Aorta (tissue), 5 donors: Measurements from ENCODE around the gene PABPC1L. TPM values are rescaled to one million over a fixed set of nuclear protein-coding genes. Genes with fewer than 3 reads are reported as not detected.

Experiments used
- ATAC-seq: fragments of 200-7000 bp; cut with Tn5 transposase; one replicate; pipeline ENCODE4 v1.9.1; 2022; ENCODE audit warnings: moderate library complexity; ENCODE audit not compliant: low FRiP score
- DNase-seq, 2 donors: peaks; one replicate each; pipeline ENCODE4 v3.0.0-alpha.2; 2020
- H3K27ac ChIP-seq, 2 donors: one replicate each; pipeline ENCODE4 v1.5.1; 2013; ENCODE audit warnings: low read length in 2 of 2, mild to moderate bottlenecking in 2 of 2, moderate library complexity in 2 of 2, control low read depth in 1 of 2, inconsistent platforms in 1 of 2, low read depth in 1 of 2
- H3K27me3 ChIP-seq, 2 donors: one replicate each; pipeline ENCODE4 v1.6.1; 2013; ENCODE audit warnings: control low read depth in 1 of 2, low read length in 1 of 2, mild to moderate bottlenecking in 1 of 2, moderate library complexity in 1 of 2; ENCODE audit not compliant: insufficient read depth in 2 of 2, control insufficient read depth in 1 of 2
- H3K36me3 ChIP-seq, 2 donors: one replicate each; pipeline ENCODE4 v1.6.1; 2013; ENCODE audit warnings: control low read depth in 1 of 2, low read length in 1 of 2, mild to moderate bottlenecking in 1 of 2; ENCODE audit not compliant: insufficient read depth in 2 of 2, control insufficient read depth in 1 of 2
- H3K4me1 ChIP-seq, 2 donors: one replicate each; pipeline ENCODE4 v1.6.1; 2013; ENCODE audit warnings: low read length in 2 of 2, control low read depth in 1 of 2, mild to moderate bottlenecking in 1 of 2, moderate library complexity in 1 of 2; ENCODE audit not compliant: insufficient read depth in 2 of 2, control insufficient read depth in 1 of 2
- H3K4me3 ChIP-seq, 2 donors: one replicate each; pipeline ENCODE4 v1.5.1; 2013; ENCODE audit warnings: low read length in 2 of 2, control low read depth in 1 of 2, mild to moderate bottlenecking in 1 of 2
- H3K9me3 ChIP-seq: one replicate; pipeline ENCODE4 v1.6.1; 2013; ENCODE audit warnings: mild to moderate bottlenecking, low read length; ENCODE audit not compliant: control insufficient read depth
- WGBS, 2 donors: extraction: QIAGEN DNeasy Blood & Tissue Kit; methylation state at CpG; one replicate each; pipeline ENCODE4 v1.1.7; 2013; 5-methylcytosine and 5-hydroxymethylcytosine counted together
- intact Hi-C, 2 donors: fragments of 100-400 bp; cut with DNase I; formaldehyde crosslinking; loops; one replicate each; pipeline versions ENCODE4 v1.14.2 to v1.15.0; 2022
- polyA plus RNA-seq, 2 donors: library from polyadenylated mRNA; stranded (reverse); fragments of 200-250 nt; gene quantifications; one replicate each; pipeline ENCODE4 v1.2.3, GENCODE V29; 2013
- total RNA-seq, 2 donors: library from RNA; stranded (reverse); fragmentation: NEBNext Ultra II Directional; extraction: Animal tissue kit (Norgen Biotek cat#: 25700); gene quantifications; one replicate each; pipeline ENCODE4 v1.2.1, GENCODE V29; 2021
- donor health status: healthy with polysubstance abuse.
- donor health status: Bipolar disorder and iron deficiency.
- donor health status: DM: no; HTN: no; CAD: no.
- donor health status: DM: no; HTN: no; CAD: no.
- donor health status: DM: yes; HTN: yes; CAD: no.

PABPC1L gene
- total and polyA plus RNA-seq, 4 donors: 1.4 to 77.2 (median 24.4) TPM

GRCh38 chr20:44976698-44977097 lies 66.8 kb downstream of the PABPC1L start:
- WGBS, 2 donors: 94 to 97% methylated on average over 4 of the region's 4 CpGs
- intact Hi-C loops: no loop called here
- Histone ChIP-seq H3K36me3 (peaks cover 0 to 5% of the 10 kb centered on the region in 2 donors), H3K4me3 (no peak overlapping the region), H3K4me1 (no peaks in the 10 kb centered on the region), H3K9me3 (no peaks in the 10 kb centered on the region), H3K27ac (no peak overlapping the region), H3K27me3 (no peaks in the 10 kb centered on the region)
- ATAC-seq (no peak), DNase-seq (no peak)

DNA sequence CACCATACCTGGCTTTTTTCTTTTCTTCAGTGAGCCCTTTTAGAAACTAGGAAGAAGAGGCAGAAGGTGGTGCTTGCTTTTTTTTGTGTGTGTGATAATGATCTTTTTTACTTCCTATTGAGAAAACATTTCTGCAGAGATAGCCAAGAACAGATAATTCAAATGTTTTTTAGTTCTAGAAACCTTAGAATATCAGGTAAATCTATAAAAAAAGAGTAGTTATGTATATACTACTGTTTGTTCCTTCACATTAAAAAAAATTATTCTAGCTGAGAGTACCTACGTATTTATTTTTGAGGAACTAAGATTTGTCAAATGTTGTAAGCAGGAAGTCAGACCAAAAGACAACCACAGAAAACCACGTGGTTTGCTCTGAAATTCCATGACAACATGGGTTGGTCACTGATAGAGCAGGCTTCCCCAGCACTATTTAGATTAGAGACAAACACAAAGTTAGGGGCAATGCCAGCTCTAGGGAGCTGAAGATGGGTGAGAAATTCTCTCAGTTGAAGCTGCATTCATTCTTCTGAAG lies 69.3 kb downstream of the PABPC1L start:
- no peak for DNase-seq
- WGBS, 2 donors: 67 to 74% methylated on average over 2 of the region's 2 CpGs
- Histone ChIP-seq H3K4me3 (no peak overlapping the region), H3K27ac (no peak overlapping the region), H3K4me1 (no peaks in the 10 kb centered on the region), H3K9me3 (no peaks in the 10 kb centered on the region), H3K27me3 (no peaks in the 10 kb centered on the region), H3K36me3 (peaks cover 0 to 3% of the 10 kb centered on the region in 2 donors)
- ATAC-seq: no peak
- intact Hi-C loops: no loop called here

GRCh38 chr20:44981736-44982406 lies 72.0 kb downstream of the PABPC1L start:
- Histone ChIP-seq H3K27me3 (no peaks in the 10 kb centered on the region), H3K4me3 (no peak overlapping the region), H3K36me3 (peaks cover 0 to under 1% of the 10 kb centered on the region in 2 donors), H3K27ac (no peak overlapping the region), H3K4me1 (no peaks in the 10 kb centered on the region), H3K9me3 (no peaks in the 10 kb centered on the region)
- no peak for ATAC-seq
- no peak for DNase-seq
- WGBS, 2 donors: 90 to 91% methylated on average over 8 of the region's 8 CpGs
- intact Hi-C loops: no loop called here

DNA sequence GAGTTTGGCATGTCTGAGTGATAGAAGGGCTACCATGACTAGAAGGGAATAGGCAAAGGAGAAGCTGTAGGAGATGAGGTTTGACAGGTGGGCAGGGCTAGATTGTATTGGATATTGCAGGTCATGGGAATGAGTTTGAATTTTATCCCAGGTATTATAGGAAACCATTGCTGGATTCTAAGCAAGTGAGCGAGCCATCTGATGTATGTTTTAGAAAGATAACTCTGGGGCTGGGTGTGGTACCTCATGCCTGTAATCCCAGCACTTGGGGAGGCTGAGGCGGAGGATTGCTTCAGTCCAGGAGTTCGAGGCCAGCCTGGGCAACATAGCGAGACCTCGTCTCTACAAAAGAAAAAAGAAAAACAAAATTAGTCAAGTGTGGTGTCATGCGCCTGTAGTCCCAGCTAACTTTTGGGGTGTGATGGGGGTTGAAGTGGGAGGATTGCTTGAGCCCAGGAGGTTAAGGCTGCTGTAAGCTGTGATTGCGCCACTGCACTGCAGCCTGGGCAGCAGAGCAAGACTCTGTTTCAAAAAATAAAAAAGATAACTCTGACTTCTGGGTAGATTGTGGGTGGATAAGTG lies 73.3 kb downstream of the PABPC1L start:
- DNase-seq: no peak
- ATAC-seq: no peak
- Histone ChIP-seq H3K36me3 (no peaks in the 10 kb centered on the region), H3K27ac (no peak overlapping the region), H3K4me1 (no peaks in the 10 kb centered on the region), H3K27me3 (no peaks in the 10 kb centered on the region), H3K4me3 (no peak overlapping the region), H3K9me3 (no peaks in the 10 kb centered on the region)
- intact Hi-C loops: no loop called here
- 95 to 96% methylated on average over 7 of the region's 7 CpGs for WGBS, 2 donors

DNA sequence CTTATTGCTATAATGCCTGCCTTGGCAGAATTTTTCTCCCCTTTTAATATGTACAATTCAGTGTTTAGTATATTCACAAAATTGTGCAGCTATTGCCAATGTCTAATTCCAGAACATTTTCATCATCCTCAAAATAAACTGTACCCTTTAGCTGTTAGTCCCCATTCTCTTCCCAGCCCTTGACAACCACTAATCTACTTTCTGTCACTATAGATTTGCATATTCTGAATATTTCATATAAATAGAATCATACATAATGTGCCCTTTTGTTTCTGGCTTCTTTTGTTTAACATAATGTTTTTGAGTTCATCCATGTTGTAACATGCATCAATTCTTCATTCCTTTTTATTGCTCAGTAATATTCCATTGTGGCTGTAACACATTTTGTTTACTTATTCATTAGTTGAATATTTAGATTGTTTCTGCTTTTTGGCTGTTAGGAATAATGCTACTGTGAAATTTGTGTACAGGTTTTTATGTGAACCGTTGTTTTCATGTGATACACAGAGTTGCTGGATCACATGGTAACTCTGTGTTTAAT lies 78.8 kb downstream of the PABPC1L start:
- no peak for DNase-seq
- intact Hi-C loops: no loop called here
- Histone ChIP-seq H3K27me3 (no peaks in the 10 kb centered on the region), H3K4me3 (no peak overlapping the region), H3K36me3 (no peaks in the 10 kb centered on the region), H3K4me1 (no peaks in the 10 kb centered on the region), H3K27ac (no peak overlapping the region), H3K9me3 (no peaks in the 10 kb centered on the region)
- ATAC-seq: no peak
- 95 to 96% methylated on average over 1 of the region's 1 CpG for WGBS, 2 donors

Other genes with a start within 250 kb of the PABPC1L start
- gene CCN5, start 194.7 kb upstream of the PABPC1L start, total RNA-seq: 100 to 1,000 TPM in 1 of 2 donors, 10 to 100 TPM in 1; 59.4 to 186 TPM
- 100 to 1,000 TPM in 1 of 2 donors, 10 to 100 TPM in 1; 93.1 to 137 TPM for gene CCN5, start 194.7 kb upstream of the PABPC1L start, polyA plus RNA-seq
- gene KCNK15, start 164.2 kb upstream of the PABPC1L start, total RNA-seq: 10 to 100 TPM in 1 of 2 donors, 1 to 10 TPM in 1; 5.0 to 16.1 TPM
- 1 to 10 TPM; 2.3 to 6.8 TPM for gene KCNK15, start 164.2 kb upstream of the PABPC1L start, polyA plus RNA-seq
- gene RIMS4, start 99.5 kb upstream of the PABPC1L start, total RNA-seq: 10 to 100 TPM in 1 of 2 donors, 1 to 10 TPM in 1; 2.8 to 16.6 TPM
- gene RIMS4, start 99.5 kb upstream of the PABPC1L start, polyA plus RNA-seq: 1 to 10 TPM in 1 of 2 donors, under 1 TPM in 1; 0.46 to 2.3 TPM
- gene YWHAB, start 24.4 kb upstream of the PABPC1L start, total RNA-seq: 100 to 1,000 TPM; 166 to 167 TPM
- 100 to 1,000 TPM; 105 to 117 TPM for gene YWHAB, start 24.4 kb upstream of the PABPC1L start, polyA plus RNA-seq
- gene TOMM34, start 50.3 kb downstream of the PABPC1L start, total RNA-seq: 10 to 100 TPM; 11.6 to 13.4 TPM
- 1 to 10 TPM; 5.1 to 7.9 TPM for gene TOMM34, start 50.3 kb downstream of the PABPC1L start, polyA plus RNA-seq
- 10 to 100 TPM; 40.1 to 41.0 TPM for gene STK4, start 56.5 kb downstream of the PABPC1L start, total RNA-seq
- gene STK4, start 56.5 kb downstream of the PABPC1L start, polyA plus RNA-seq: 1 to 10 TPM; 5.4 to 9.8 TPM
- not detected for gene KCNS1, start 191.1 kb downstream of the PABPC1L start, total RNA-seq
- not detected for gene KCNS1, start 191.1 kb downstream of the PABPC1L start, polyA plus RNA-seq
- gene WFDC5, start 205.1 kb downstream of the PABPC1L start, total RNA-seq: not detected
- not detected for gene WFDC5, start 205.1 kb downstream of the PABPC1L start, polyA plus RNA-seq
- not detected for gene WFDC12, start 214.4 kb downstream of the PABPC1L start, total RNA-seq
- gene WFDC12, start 214.4 kb downstream of the PABPC1L start, polyA plus RNA-seq: not detected